GM13976 (cell line): ENCODE data around the gene PDE2A.

Experiments
- DNase-seq: peaks from one replicate; pipeline ENCODE4 v3.0.0; 2012; ENCODE audit warnings: low spot score
- CTCF ChIP-seq: IDR thresholded peaks from 2 replicates; pipeline ENCODE4 v1.5.1; 2012; ENCODE audit warnings: borderline replicate concordance, mild to moderate bottlenecking; ENCODE audit not compliant: insufficient read depth; ENCODE audit errors: extremely low read depth, missing control alignments, control extremely low read depth
- in situ Hi-C: fragments of 300-500 bp; cut with MboI; formaldehyde crosslinking; loops from one replicate; pipeline ENCODE4 v1.12.0; 2022; ENCODE audit warnings: low sequenced_read_pairs, mixed read lengths, inconsistent platforms; ENCODE audit not compliant: unreplicated experiment

PDE2A gene

GRCh38 chr11:72647882-72648281 is 26.3 kb downstream of the PDE2A start:
- in situ Hi-C loops, result no loop called here
- no peak for DNase-seq
- no peak for TF ChIP-seq CTCF

- no peak for DNase-seq
- in situ Hi-C loops, result no loop called here
- TF ChIP-seq CTCF, result no peak
Observed at GRCh38 chr11:72646472-72646871, 27.8 kb downstream of the PDE2A start.

- DNase-seq, result no peak
- no peak for TF ChIP-seq CTCF
- in situ Hi-C loops, result no loop called here
Observed at GRCh38 chr11:72646024-72646423, 28.2 kb downstream of the PDE2A start.

- no peak for DNase-seq
- in situ Hi-C loops, result no loop called here
- TF ChIP-seq CTCF, result no peak
Observed at GRCh38 chr11:72643547-72643946, 30.7 kb downstream of the PDE2A start.

GRCh38 chr11:72642884-72643522 is 31.2 kb downstream of the PDE2A start:
- peak; percentile 90 for TF ChIP-seq CTCF
- in situ Hi-C loops, result no loop called here
- peak; percentile 93 for DNase-seq

GRCh38 chr11:72642043-72642883 is 32.0 kb downstream of the PDE2A start:
- in situ Hi-C loops, result no loop called here
- DNase-seq, result peak; percentile 74

More at GRCh38 chr11:72642043-72642883, 32.0 kb downstream of the PDE2A start:
- no peak for TF ChIP-seq CTCF
